ENCODE results near the gene MANBA.

- no peak for TF ChIP-seq CTCF (IDR thresholded peaks at IDR 0.05; ENCODE audit: insufficient read depth, low read length, poor library complexity, severe bottlenecking)
- TF ChIP-seq EZH2phosphoT487 (conservative IDR thresholded peaks at IDR 0.05; ENCODE audit: low read length): no peak
These were observed 150.3 kb downstream of the MANBA start for GRCh38 chr4:102610476-102610875.
